ENCODE measurements around the gene MAPK4. TPM values are rescaled to one million over a fixed set of nuclear protein-coding genes. Genes with fewer than 3 reads are reported as not detected.
A peak's percentile ranks its signal among the peaks of the same experiment; 100 is the strongest.

MAPK4 gene
- total and polyA plus RNA-seq, 3 donors from 2014 or later: 9.3 to 18.1 (median 13.3) TPM

DNA sequence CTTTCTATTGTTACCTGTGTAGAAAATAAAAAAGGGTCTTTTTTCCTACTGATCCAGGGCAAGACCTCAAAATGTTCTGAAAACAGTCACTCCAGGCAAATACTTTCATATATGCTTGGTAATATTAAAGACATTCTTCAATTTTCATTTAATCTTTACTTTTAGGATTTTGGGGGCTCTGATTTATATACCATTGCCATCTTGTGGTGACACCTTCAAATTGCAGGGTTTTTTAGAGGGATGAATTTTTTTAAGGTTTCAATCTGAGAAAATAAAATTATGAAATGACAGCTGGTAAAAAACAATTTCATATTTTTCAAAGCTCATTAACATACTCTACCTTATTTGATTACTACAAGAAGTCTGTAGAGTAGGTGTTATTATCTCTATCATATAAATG lies 26.8 kb downstream of the MAPK4 start:
- intact Hi-C loops (cut with DNase I; ENCODE audit: low total_unique reads): no loop called here
- DNase-seq: no peak
- TF ChIP-seq POLR2A (IDR thresholded peaks at IDR 0.05): no peak
- TF ChIP-seq, protein P1, sequence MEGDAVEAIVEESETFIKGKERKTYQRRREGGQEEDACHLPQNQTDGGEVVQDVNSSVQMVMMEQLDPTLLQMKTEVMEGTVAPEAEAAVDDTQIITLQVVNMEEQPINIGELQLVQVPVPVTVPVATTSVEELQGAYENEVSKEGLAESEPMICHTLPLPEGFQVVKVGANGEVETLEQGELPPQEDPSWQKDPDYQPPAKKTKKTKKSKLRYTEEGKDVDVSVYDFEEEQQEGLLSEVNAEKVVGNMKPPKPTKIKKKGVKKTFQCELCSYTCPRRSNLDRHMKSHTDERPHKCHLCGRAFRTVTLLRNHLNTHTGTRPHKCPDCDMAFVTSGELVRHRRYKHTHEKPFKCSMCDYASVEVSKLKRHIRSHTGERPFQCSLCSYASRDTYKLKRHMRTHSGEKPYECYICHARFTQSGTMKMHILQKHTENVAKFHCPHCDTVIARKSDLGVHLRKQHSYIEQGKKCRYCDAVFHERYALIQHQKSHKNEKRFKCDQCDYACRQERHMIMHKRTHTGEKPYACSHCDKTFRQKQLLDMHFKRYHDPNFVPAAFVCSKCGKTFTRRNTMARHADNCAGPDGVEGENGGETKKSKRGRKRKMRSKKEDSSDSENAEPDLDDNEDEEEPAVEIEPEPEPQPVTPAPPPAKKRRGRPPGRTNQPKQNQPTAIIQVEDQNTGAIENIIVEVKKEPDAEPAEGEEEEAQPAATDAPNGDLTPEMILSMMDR (IDR thresholded peaks at IDR 0.05): peak in 1 of 3 experiments; percentile 19

DNA sequence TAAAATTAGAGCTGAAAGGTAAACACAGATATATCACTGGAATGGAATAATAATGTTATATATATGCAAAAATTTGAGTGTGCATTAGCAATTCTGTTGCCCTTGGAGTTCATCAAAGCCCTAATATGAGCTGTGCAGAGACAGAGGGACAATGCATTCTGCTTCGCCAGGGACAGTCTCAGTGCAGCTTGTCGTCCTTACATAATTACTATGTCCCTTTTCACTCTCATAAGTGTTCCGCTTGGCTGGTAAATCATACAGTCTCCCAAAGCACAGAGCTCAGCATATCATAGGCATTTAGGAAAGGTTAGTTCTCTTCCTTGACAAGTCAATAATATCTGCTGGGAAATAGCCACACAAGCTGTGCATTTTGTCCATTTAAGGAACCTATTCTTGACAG lies 30.7 kb downstream of the MAPK4 start:
- no peak for DNase-seq
- Histone ChIP-seq H3K9me3 (no peaks in the 10 kb centered on the region), H3K27me3 (no peaks in the 10 kb centered on the region), H3K27ac (no peak overlapping the region), H3K4me1 (no peaks in the 10 kb centered on the region), H3K4me3 (no peak overlapping the region), H3K36me3 (ENCODE audit: low read depth, missing control alignments) (no peaks in the 10 kb centered on the region)
- intact Hi-C loops (cut with DNase I; ENCODE audit: low total_unique reads): no loop called here
- WGBS, 2 donors: 88 to 91% methylated on average over 3 of the region's 3 CpGs
- no peak for TF ChIP-seq POLR2A (IDR thresholded peaks at IDR 0.05)
- TF ChIP-seq, protein P1 (IDR thresholded peaks at IDR 0.05): no peak

More for the DNA sequence above, 26.8 kb downstream of the MAPK4 start:
- H3K4me1 ChIP-seq: no peaks in the 10 kb centered on the region
- no peak overlapping the region for H3K4me3 ChIP-seq
- H3K9me3 ChIP-seq: no peaks in the 10 kb centered on the region
- no peaks in the 10 kb centered on the region for H3K36me3 ChIP-seq (ENCODE audit: low read depth, missing control alignments)
- H3K27me3 ChIP-seq: no peaks in the 10 kb centered on the region
- no peak overlapping the region for H3K27ac ChIP-seq

DNA sequence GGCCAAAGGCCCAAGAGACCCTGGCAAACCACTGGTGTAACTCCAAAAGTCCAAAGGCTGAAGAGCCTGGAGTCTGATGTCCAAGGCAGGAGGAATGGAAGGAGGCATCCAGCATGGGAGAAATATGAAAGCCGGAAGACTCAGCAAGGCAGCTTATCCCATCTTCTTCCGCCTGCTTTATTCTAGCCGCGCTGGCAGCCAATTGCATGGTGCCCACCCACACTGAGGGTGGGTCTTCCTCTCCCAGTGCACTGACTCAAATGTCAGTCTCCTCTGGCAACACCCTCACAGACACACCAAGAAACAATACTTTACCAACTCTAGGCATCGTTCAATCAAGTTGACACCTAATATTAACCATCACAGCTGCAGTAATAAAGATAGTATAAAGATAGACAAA lies 34.1 kb downstream of the MAPK4 start:
- no peaks in the 10 kb centered on the region for H3K36me3 ChIP-seq (ENCODE audit: low read depth, missing control alignments)
- H3K9me3 ChIP-seq: no peaks in the 10 kb centered on the region
- no peak for DNase-seq
- TF ChIP-seq POLR2A (IDR thresholded peaks at IDR 0.05): no peak
- TF ChIP-seq, protein P1 (IDR thresholded peaks at IDR 0.05): no peak
- 90 to 91% methylated on average over 5 of the region's 5 CpGs for WGBS, 2 donors
- intact Hi-C loops (cut with DNase I; ENCODE audit: low total_unique reads): no loop called here
- no peaks in the 10 kb centered on the region for H3K4me1 ChIP-seq
- no peak overlapping the region for H3K4me3 ChIP-seq
- no peaks in the 10 kb centered on the region for H3K27me3 ChIP-seq
- no peak overlapping the region for H3K27ac ChIP-seq

DNA sequence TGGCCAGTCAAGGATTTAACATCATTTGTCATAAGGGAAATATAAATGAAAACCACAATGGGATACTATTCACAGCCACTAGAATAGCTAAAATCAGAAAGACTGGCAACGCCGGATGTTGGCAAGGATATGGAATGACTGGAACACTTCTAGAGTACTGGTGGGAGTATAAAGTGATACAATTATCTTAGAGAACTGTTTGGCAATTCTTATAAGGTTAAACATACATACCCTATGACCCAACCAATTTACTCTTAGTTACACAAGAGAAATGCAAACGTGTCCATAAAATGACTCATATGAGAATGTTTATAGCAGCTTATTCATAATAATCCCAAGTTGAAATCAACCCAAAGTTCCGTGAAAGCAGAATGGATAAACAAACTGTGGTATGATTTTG lies 35.1 kb downstream of the MAPK4 start:
- Histone ChIP-seq H3K36me3 (ENCODE audit: low read depth, missing control alignments) (no peaks in the 10 kb centered on the region), H3K27ac (no peak overlapping the region), H3K9me3 (no peaks in the 10 kb centered on the region), H3K4me3 (no peak overlapping the region), H3K4me1 (no peaks in the 10 kb centered on the region), H3K27me3 (no peaks in the 10 kb centered on the region)
- TF ChIP-seq POLR2A (IDR thresholded peaks at IDR 0.05): no peak
- TF ChIP-seq, protein P1 (IDR thresholded peaks at IDR 0.05): no peak
- WGBS, 2 donors: 59 to 64% methylated on average over 4 of the region's 4 CpGs
- intact Hi-C loops (cut with DNase I; ENCODE audit: low total_unique reads): no loop called here
- peak; percentile 23 for DNase-seq

DNA sequence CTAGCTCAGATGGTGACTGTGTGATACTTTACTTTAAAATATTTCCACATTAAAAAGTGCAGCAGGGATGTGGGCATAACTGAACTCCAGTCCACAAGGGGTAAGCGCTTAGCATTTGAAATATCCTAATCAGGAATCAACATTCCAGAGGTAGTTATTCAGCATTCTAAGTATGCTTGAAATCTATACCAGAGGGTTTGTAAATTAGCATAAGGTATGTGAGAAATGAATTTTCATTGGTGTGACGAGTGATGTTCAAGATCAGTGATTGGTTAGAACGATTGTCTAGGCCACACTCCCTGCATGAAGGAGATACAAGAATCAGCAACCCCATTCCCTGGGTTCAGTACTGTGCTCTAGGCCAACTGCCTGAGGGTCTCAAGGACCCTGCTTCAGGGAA lies 42.6 kb downstream of the MAPK4 start:
- DNase-seq: no peak
- WGBS, 2 donors: 84 to 92% methylated on average over 3 of the region's 3 CpGs
- no peak for TF ChIP-seq POLR2A (IDR thresholded peaks at IDR 0.05)
- TF ChIP-seq, protein P1 (IDR thresholded peaks at IDR 0.05): no peak
- intact Hi-C loops (cut with DNase I; ENCODE audit: low total_unique reads): no loop called here
- Histone ChIP-seq H3K36me3 (ENCODE audit: low read depth, missing control alignments) (no peaks in the 10 kb centered on the region), H3K27me3 (no peaks in the 10 kb centered on the region), H3K4me1 (no peaks in the 10 kb centered on the region), H3K4me3 (no peak overlapping the region), H3K27ac (no peak overlapping the region), H3K9me3 (no peaks in the 10 kb centered on the region)

Data from testis (tissue), 3 donors.